ENCODE data around the gene IQCM. TPM values are rescaled to one million over a fixed set of nuclear protein-coding genes. Genes with fewer than 3 reads are reported as not detected.

Gene IQCM
- total RNA-seq, 1 experiment from 2014 or later = not detected

- Histone ChIP-seq H3K27me3 (replicated peaks; ENCODE audit: control insufficient read depth, insufficient read depth, low read length) (no peaks in the 10 kb centered on the region), H3K9me3 (no peaks in the 10 kb centered on the region), H3K4me3 (ENCODE audit: low read depth, low read length) (no peak overlapping the region), H3K36me3 (ENCODE audit: control insufficient read depth, insufficient read depth, low read length) (no peaks in the 10 kb centered on the region), H3K4me1 (no peaks in the 10 kb centered on the region)
- Mint-ChIP-seq H3K4me3 (ENCODE audit: unreplicated experiment) (no peak overlapping the region), H3K27ac (ENCODE audit: unreplicated experiment) (no peak overlapping the region), H3K36me3 (ENCODE audit: insufficient read depth, unreplicated experiment) (no peaks in the 10 kb centered on the region), H3K27me3 (ENCODE audit: insufficient read depth, unreplicated experiment) (peaks cover 2% of the 10 kb centered on the region), H3K9me3 (ENCODE audit: unreplicated experiment) (no peaks in the 10 kb centered on the region), H3K4me1 (ENCODE audit: low read depth, unreplicated experiment) (no peaks in the 10 kb centered on the region)
- DNase-seq = no peak
- intact Hi-C loops (cut with micrococcal nuclease; ENCODE audit: unreplicated experiment) = no loop called here
- ChIA-PET POLR2A (no interaction called here), CTCF (no interaction called here)
- no TSS peak for BruUV-seq (replicated peaks)
- no peak for TF ChIP-seq CTCF (IDR thresholded peaks at IDR 0.05; ENCODE audit: insufficient read depth in 1 of 2, low read depth in 1 of 2, low read length in 1 of 2, severe bottlenecking in 1 of 2, unreplicated experiment in 1 of 2)
These were observed 230.9 kb downstream of the IQCM start for GRCh38 chr4:149584722-149585121.

GRCh38 chr4:149574971-149575370 lies 240.7 kb downstream of the IQCM start:
- Histone ChIP-seq H3K36me3 (ENCODE audit: control insufficient read depth, insufficient read depth, low read length) (no peaks in the 10 kb centered on the region), H3K9me3 (no peaks in the 10 kb centered on the region), H3K27me3 (replicated peaks; ENCODE audit: control insufficient read depth, insufficient read depth, low read length) (no peaks in the 10 kb centered on the region), H3K4me3 (ENCODE audit: low read depth, low read length) (no peak overlapping the region), H3K4me1 (no peaks in the 10 kb centered on the region)
- ChIA-PET CTCF (no interaction called here), POLR2A (no interaction called here)
- no TSS peak for BruUV-seq (replicated peaks)
- TF ChIP-seq CTCF (IDR thresholded peaks at IDR 0.05; ENCODE audit: insufficient read depth in 1 of 2, low read depth in 1 of 2, low read length in 1 of 2, severe bottlenecking in 1 of 2, unreplicated experiment in 1 of 2) = no peak
- intact Hi-C loops (cut with micrococcal nuclease; ENCODE audit: unreplicated experiment) = no loop called here
- H3K36me3 Mint-ChIP-seq (ENCODE audit: insufficient read depth, unreplicated experiment) = no peaks in the 10 kb centered on the region
- no peak overlapping the region for H3K4me3 Mint-ChIP-seq (ENCODE audit: unreplicated experiment)
- no peak for DNase-seq
- no peak overlapping the region for H3K27ac Mint-ChIP-seq (ENCODE audit: unreplicated experiment)
- H3K4me1 Mint-ChIP-seq (ENCODE audit: low read depth, unreplicated experiment) = no peaks in the 10 kb centered on the region
- no peaks in the 10 kb centered on the region for H3K9me3 Mint-ChIP-seq (ENCODE audit: unreplicated experiment)
- no peaks in the 10 kb centered on the region for H3K27me3 Mint-ChIP-seq (ENCODE audit: insufficient read depth, unreplicated experiment)

GRCh38 chr4:149572716-149573115 lies 242.9 kb downstream of the IQCM start:
- Histone ChIP-seq H3K9me3 (no peaks in the 10 kb centered on the region), H3K27me3 (replicated peaks; ENCODE audit: control insufficient read depth, insufficient read depth, low read length) (no peaks in the 10 kb centered on the region), H3K4me3 (ENCODE audit: low read depth, low read length) (no peak overlapping the region), H3K4me1 (no peaks in the 10 kb centered on the region), H3K36me3 (ENCODE audit: control insufficient read depth, insufficient read depth, low read length) (no peaks in the 10 kb centered on the region)
- H3K9me3 Mint-ChIP-seq (ENCODE audit: unreplicated experiment) = no peaks in the 10 kb centered on the region
- CTCF ChIA-PET = no interaction called here
- no peaks in the 10 kb centered on the region for H3K27me3 Mint-ChIP-seq (ENCODE audit: insufficient read depth, unreplicated experiment)
- no peaks in the 10 kb centered on the region for H3K4me1 Mint-ChIP-seq (ENCODE audit: low read depth, unreplicated experiment)
- intact Hi-C loops (cut with micrococcal nuclease; ENCODE audit: unreplicated experiment) = no loop called here
- POLR2A ChIA-PET = no interaction called here
- no peak overlapping the region for H3K27ac Mint-ChIP-seq (ENCODE audit: unreplicated experiment)
- no peak overlapping the region for H3K4me3 Mint-ChIP-seq (ENCODE audit: unreplicated experiment)
- no peaks in the 10 kb centered on the region for H3K36me3 Mint-ChIP-seq (ENCODE audit: insufficient read depth, unreplicated experiment)
- no peak for DNase-seq
- BruUV-seq (replicated peaks) = no TSS peak
- TF ChIP-seq CTCF (IDR thresholded peaks at IDR 0.05; ENCODE audit: insufficient read depth in 1 of 2, low read depth in 1 of 2, low read length in 1 of 2, severe bottlenecking in 1 of 2, unreplicated experiment in 1 of 2) = no peak

All from Caco-2 (cell line).